H1 (cell line): ENCODE results near the gene ELANE. TPM values are rescaled to one million over a fixed set of nuclear protein-coding genes. Genes with fewer than 3 reads are reported as not detected.

ENCODE experiments used
- ASH2L ChIP-seq: fragments of 200-600, 300-600 bp; sonication (generic); IDR thresholded peaks from one replicate; pipeline ENCODE4 v1.7.1; 2017; ENCODE audit warnings: low read length
- CBX5 ChIP-seq: fragments of 300-800, 300-1000 bp; sonication (generic); IDR thresholded peaks from 2 replicates; pipeline ENCODE4 v1.7.1; 2016; ENCODE audit warnings: antibody characterized with exemption, low read length, low read depth
- CHD2 ChIP-seq: IDR thresholded peaks from 2 replicates; pipeline ENCODE4 v1.6.1; 2012; ENCODE audit warnings: low read length, improper control_type of control experiment
- EP300 ChIP-seq, 2 experiments: IDR thresholded peaks; 1 replicate in 1 of 2; 2 replicates in 1 of 2; pipeline ENCODE4 v1.6.1; 2011 to 2012; ENCODE audit warnings: low read depth in 2 of 2, low read length in 2 of 2, mild to moderate bottlenecking in 2 of 2, borderline replicate concordance in 1 of 2, inconsistent platforms in 1 of 2, moderate library complexity in 1 of 2
- GABPA ChIP-seq: IDR thresholded peaks from 2 replicates; pipeline ENCODE4 v1.6.1; 2011; ENCODE audit warnings: mild to moderate bottlenecking, low read length, moderate library complexity, borderline replicate concordance; ENCODE audit not compliant: insufficient read depth
- RAD21 ChIP-seq, 2 experiments: IDR thresholded peaks in 1 of 2; conservative IDR thresholded peaks in 1 of 2; 2 replicates each; pipeline ENCODE4 v1.6.1; 2011; ENCODE audit warnings: low read depth in 2 of 2, low read length in 2 of 2, improper control_type of control experiment in 1 of 2, inconsistent platforms in 1 of 2, mild to moderate bottlenecking in 1 of 2, moderate library complexity in 1 of 2
- RXRA ChIP-seq: IDR thresholded peaks from 2 replicates; pipeline ENCODE4 v1.6.1; 2011; ENCODE audit warnings: low read depth, mild to moderate bottlenecking, low read length, moderate library complexity; ENCODE audit not compliant: insufficient read depth
- SP1 ChIP-seq: IDR thresholded peaks from 2 replicates; pipeline ENCODE4 v1.6.1; 2011; ENCODE audit warnings: low read depth, low read length
- TBP ChIP-seq: IDR thresholded peaks from 2 replicates; pipeline ENCODE4 v1.6.1; 2011; ENCODE audit warnings: low read depth, low read length, improper control_type of control experiment
- polyA plus RNA-seq, 7 experiments: library from polyadenylated mRNA; depleted of rRNA in 3 of 7; stranded (reverse) in 5 of 7; unstranded in 2 of 7; fragments of >200 nt in 5 of 7; fragments of 200-250 nt in 2 of 7; gene quantifications; 1 replicate in 5 of 7; 2 replicates in 1 of 7; 4 replicates in 1 of 7; pipeline versions ENCODE4 v1.2.1 to v1.2.3, GENCODE V29; 2011 to 2013; ENCODE audit warnings: missing spikeins in 2 of 7, mixed read lengths in 2 of 7
- total RNA-seq: library from RNA; stranded (reverse); fragmentation: NEBNext Ultra II Directional; extraction: Animal tissue kit (Norgen Biotek cat#: 25700); gene quantifications from 2 replicates; pipeline ENCODE4 v1.2.1, GENCODE V29; 2021
- TF ChIP-seq, protein P1 (sequence below): fragments of 300-600 bp; sonication (generic); IDR thresholded peaks from 2 replicates; pipeline ENCODE4 v1.7.1; 2012; ENCODE audit warnings: low read length, moderate library complexity, mild to moderate bottlenecking, inconsistent platforms; ENCODE audit not compliant: insufficient replicate concordance

The ELANE gene
- total and polyA plus RNA-seq, 2 of the 8 experiments (the other 6 are each of a cell fraction or from before 2014, with no cell fraction given), result not detected

DNA sequence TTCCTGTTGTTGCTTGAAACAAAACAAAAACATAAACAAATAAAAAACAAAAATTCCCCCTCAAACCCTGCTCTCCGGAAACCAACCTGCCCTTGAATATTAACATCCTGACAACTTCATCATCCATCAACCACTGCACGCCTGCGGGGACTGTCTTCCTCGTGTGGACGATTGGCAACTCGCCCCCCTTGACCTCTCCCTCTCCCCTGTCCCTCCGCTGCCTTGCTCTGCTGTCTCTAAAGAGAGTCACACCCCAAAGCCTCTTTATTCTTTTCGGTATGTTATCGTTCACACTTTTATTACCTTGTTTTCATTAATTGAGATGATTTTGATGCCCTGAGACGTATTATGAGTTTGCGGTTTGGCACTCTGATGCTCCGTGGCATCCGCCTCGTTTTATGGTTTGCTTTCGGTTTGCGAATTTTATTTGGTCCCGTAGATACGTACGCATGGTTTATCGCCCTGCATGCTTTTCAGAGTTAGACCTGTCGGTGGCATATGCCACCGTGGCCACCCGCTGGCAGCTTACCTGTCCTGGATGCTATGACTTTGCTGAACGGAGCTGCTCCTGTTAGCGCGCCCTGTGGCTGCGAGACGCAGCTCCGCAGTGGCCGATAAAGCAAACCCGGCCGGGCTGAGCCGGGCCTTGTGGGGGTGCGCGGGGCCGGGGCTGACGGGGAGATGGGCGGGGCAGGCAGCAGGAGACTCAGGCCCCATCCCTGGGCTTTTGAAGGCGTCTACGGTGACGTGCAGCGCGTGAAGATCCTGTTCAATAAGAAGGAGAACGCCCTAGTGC, 44.3 kb upstream of the ELANE start (continued):
- TF ChIP-seq, protein P1, sequence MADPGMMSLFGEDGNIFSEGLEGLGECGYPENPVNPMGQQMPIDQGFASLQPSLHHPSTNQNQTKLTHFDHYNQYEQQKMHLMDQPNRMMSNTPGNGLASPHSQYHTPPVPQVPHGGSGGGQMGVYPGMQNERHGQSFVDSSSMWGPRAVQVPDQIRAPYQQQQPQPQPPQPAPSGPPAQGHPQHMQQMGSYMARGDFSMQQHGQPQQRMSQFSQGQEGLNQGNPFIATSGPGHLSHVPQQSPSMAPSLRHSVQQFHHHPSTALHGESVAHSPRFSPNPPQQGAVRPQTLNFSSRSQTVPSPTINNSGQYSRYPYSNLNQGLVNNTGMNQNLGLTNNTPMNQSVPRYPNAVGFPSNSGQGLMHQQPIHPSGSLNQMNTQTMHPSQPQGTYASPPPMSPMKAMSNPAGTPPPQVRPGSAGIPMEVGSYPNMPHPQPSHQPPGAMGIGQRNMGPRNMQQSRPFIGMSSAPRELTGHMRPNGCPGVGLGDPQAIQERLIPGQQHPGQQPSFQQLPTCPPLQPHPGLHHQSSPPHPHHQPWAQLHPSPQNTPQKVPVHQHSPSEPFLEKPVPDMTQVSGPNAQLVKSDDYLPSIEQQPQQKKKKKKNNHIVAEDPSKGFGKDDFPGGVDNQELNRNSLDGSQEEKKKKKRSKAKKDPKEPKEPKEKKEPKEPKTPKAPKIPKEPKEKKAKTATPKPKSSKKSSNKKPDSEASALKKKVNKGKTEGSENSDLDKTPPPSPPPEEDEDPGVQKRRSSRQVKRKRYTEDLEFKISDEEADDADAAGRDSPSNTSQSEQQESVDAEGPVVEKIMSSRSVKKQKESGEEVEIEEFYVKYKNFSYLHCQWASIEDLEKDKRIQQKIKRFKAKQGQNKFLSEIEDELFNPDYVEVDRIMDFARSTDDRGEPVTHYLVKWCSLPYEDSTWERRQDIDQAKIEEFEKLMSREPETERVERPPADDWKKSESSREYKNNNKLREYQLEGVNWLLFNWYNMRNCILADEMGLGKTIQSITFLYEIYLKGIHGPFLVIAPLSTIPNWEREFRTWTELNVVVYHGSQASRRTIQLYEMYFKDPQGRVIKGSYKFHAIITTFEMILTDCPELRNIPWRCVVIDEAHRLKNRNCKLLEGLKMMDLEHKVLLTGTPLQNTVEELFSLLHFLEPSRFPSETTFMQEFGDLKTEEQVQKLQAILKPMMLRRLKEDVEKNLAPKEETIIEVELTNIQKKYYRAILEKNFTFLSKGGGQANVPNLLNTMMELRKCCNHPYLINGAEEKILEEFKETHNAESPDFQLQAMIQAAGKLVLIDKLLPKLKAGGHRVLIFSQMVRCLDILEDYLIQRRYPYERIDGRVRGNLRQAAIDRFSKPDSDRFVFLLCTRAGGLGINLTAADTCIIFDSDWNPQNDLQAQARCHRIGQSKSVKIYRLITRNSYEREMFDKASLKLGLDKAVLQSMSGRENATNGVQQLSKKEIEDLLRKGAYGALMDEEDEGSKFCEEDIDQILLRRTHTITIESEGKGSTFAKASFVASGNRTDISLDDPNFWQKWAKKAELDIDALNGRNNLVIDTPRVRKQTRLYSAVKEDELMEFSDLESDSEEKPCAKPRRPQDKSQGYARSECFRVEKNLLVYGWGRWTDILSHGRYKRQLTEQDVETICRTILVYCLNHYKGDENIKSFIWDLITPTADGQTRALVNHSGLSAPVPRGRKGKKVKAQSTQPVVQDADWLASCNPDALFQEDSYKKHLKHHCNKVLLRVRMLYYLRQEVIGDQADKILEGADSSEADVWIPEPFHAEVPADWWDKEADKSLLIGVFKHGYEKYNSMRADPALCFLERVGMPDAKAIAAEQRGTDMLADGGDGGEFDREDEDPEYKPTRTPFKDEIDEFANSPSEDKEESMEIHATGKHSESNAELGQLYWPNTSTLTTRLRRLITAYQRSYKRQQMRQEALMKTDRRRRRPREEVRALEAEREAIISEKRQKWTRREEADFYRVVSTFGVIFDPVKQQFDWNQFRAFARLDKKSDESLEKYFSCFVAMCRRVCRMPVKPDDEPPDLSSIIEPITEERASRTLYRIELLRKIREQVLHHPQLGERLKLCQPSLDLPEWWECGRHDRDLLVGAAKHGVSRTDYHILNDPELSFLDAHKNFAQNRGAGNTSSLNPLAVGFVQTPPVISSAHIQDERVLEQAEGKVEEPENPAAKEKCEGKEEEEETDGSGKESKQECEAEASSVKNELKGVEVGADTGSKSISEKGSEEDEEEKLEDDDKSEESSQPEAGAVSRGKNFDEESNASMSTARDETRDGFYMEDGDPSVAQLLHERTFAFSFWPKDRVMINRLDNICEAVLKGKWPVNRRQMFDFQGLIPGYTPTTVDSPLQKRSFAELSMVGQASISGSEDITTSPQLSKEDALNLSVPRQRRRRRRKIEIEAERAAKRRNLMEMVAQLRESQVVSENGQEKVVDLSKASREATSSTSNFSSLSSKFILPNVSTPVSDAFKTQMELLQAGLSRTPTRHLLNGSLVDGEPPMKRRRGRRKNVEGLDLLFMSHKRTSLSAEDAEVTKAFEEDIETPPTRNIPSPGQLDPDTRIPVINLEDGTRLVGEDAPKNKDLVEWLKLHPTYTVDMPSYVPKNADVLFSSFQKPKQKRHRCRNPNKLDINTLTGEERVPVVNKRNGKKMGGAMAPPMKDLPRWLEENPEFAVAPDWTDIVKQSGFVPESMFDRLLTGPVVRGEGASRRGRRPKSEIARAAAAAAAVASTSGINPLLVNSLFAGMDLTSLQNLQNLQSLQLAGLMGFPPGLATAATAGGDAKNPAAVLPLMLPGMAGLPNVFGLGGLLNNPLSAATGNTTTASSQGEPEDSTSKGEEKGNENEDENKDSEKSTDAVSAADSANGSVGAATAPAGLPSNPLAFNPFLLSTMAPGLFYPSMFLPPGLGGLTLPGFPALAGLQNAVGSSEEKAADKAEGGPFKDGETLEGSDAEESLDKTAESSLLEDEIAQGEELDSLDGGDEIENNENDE, result no peak
- TF ChIP-seq RXRA, result no peak
- no peak for TF ChIP-seq RAD21 (IDR thresholded peaks at IDR 0.05 in 1 of 2, conservative IDR thresholded peaks at IDR 0.05 in 1 of 2; ENCODE audit: low read depth in 2 of 2, low read length in 2 of 2)
- no peak for TF ChIP-seq TBP
- no peak for TF ChIP-seq CHD2
- TF ChIP-seq ASH2L, result no peak
- TF ChIP-seq EP300 (IDR thresholded peaks at IDR 0.05; ENCODE audit: borderline replicate concordance in 1 of 2, low read depth in 2 of 2, low read length in 2 of 2), result no peak
- no peak for TF ChIP-seq GABPA
- TF ChIP-seq CBX5, result no peak
- TF ChIP-seq SP1, result no peak
